Stimulated activated CD8-positive, alpha-beta memory T cell treated with anti-CD3 and anti-CD28 coated beads, Interleukin-2, amount 100 ng/mL, for 1 hour (primary cell): ENCODE data around the gene CALHM6.

Source experiments
- DNase-seq, 2 donors: peaks; one replicate each; pipeline ENCODE4 v3.0.0-alpha.2; 2020; ENCODE audit warnings: low read depth in 2 of 2

Gene CALHM6

GRCh38 chr6:116461331-116461931 lies at the start of gene CALHM6:
Gene CALHM6, plus strand, starts transcription at chr6:116461375. Its CDS starts 555 bp downstream, at chr6:116461930.
- no peak for DNase-seq

- DNase-seq: no peak
Observed at GRCh38 chr6:116412270-116412669, 48.9 kb upstream of the CALHM6 start.

GRCh38 chr6:116413357-116413756 lies 47.8 kb upstream of the CALHM6 start:
- no peak for DNase-seq

- no peak for DNase-seq
Observed at GRCh38 chr6:116417661-116418060, 43.5 kb upstream of the CALHM6 start.

GRCh38 chr6:116419069-116419786 lies 41.9 kb upstream of the CALHM6 start:
- DNase-seq: no peak

GRCh38 chr6:116420341-116420740 lies 40.8 kb upstream of the CALHM6 start:
- no peak for DNase-seq

- no peak for DNase-seq
Observed at GRCh38 chr6:116422238-116422637, 38.9 kb upstream of the CALHM6 start.

GRCh38 chr6:116424001-116424400 lies 37.2 kb upstream of the CALHM6 start:
- DNase-seq: no peak

GRCh38 chr6:116426551-116426950 lies 34.6 kb upstream of the CALHM6 start:
- DNase-seq: no peak

- DNase-seq: no peak
Observed at GRCh38 chr6:116429111-116429510, 32.1 kb upstream of the CALHM6 start.

- no peak for DNase-seq
Observed at GRCh38 chr6:116430860-116431259, 30.3 kb upstream of the CALHM6 start.

GRCh38 chr6:116431964-116432595 lies 29.1 kb upstream of the CALHM6 start:
- DNase-seq: no peak

GRCh38 chr6:116433206-116433712 lies 27.9 kb upstream of the CALHM6 start:
- DNase-seq: no peak

GRCh38 chr6:116434056-116434725 lies 27.0 kb upstream of the CALHM6 start:
- DNase-seq: no peak

- no peak for DNase-seq
Observed at GRCh38 chr6:116436586-116436985, 24.6 kb upstream of the CALHM6 start.

GRCh38 chr6:116437656-116438055 lies 23.5 kb upstream of the CALHM6 start:
- DNase-seq: no peak

- DNase-seq: no peak
Observed at GRCh38 chr6:116438590-116439448, 22.4 kb upstream of the CALHM6 start.

GRCh38 chr6:116439522-116440051 lies 21.6 kb upstream of the CALHM6 start:
- DNase-seq: no peak

GRCh38 chr6:116443105-116443504 lies 18.1 kb upstream of the CALHM6 start:
- DNase-seq: no peak

GRCh38 chr6:116444092-116444491 lies 17.1 kb upstream of the CALHM6 start:
- DNase-seq: no peak

GRCh38 chr6:116444575-116444974 lies 16.6 kb upstream of the CALHM6 start:
- DNase-seq: no peak
